ENCODE measurements around the gene PXT1. TPM values are rescaled to one million over a fixed set of nuclear protein-coding genes. Genes with fewer than 3 reads are reported as not detected.

Gene PXT1
- total RNA-seq, 4 donors from 2014 or later = not detected

DNA sequence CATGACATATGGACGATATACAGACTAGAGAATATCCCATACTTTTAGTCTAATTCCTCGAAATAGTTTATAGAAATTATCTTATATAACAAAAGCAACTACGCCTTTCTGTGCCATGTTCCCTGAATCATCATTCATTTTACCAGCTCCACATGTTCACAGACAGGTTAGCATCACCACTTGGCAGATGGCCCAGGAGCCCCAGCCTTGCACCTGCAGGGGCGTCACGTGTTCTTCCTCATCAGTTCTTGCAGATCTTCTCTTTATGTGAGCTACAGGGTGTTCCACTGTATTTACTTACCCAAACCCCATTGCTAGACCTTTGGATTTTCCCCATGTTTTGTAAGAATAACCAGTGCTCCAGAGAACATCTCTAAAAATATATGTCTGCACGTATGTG is 93.4 kb downstream of the PXT1 start:
- 51 to 58% methylated on average over 6 of the region's 6 CpGs for WGBS, 2 donors
- intact Hi-C loops (cut with DNase I; ENCODE audit: low total_unique reads) = no loop called here
- no peak for DNase-seq (ENCODE audit: low spot score in 2 of 2)

DNA sequence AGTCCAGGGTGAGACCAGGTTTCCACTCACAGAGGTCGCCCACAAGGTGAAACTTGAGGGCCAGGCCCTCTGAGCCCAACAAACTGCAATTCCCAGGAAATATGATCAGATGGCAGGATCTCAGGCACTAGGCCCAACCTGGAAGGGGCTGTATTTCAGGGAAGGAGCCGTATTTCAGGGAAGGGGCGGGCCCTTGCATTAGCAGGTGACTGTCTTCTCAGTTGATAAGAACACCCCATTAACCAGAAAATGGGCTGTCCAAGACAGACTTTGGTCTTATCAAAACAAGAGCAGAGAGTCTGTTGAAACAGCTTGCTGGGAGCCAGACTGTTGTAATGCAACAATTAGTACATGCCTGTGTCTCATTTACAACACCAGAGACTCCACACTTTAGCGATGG is 95.0 kb downstream of the PXT1 start:
- 78 to 81% methylated on average over 4 of the region's 4 CpGs for WGBS, 2 donors
- TF ChIP-seq, protein P1, sequence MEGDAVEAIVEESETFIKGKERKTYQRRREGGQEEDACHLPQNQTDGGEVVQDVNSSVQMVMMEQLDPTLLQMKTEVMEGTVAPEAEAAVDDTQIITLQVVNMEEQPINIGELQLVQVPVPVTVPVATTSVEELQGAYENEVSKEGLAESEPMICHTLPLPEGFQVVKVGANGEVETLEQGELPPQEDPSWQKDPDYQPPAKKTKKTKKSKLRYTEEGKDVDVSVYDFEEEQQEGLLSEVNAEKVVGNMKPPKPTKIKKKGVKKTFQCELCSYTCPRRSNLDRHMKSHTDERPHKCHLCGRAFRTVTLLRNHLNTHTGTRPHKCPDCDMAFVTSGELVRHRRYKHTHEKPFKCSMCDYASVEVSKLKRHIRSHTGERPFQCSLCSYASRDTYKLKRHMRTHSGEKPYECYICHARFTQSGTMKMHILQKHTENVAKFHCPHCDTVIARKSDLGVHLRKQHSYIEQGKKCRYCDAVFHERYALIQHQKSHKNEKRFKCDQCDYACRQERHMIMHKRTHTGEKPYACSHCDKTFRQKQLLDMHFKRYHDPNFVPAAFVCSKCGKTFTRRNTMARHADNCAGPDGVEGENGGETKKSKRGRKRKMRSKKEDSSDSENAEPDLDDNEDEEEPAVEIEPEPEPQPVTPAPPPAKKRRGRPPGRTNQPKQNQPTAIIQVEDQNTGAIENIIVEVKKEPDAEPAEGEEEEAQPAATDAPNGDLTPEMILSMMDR (IDR thresholded peaks at IDR 0.05) = no peak
- TF ChIP-seq POLR2A (IDR thresholded peaks at IDR 0.05) = no peak
- no peak overlapping the region for H3K4me3 ChIP-seq (ENCODE audit: low read depth, poor library complexity, severe bottlenecking)
- no peak for DNase-seq (ENCODE audit: low spot score in 2 of 2)
- intact Hi-C loops (cut with DNase I; ENCODE audit: low total_unique reads) = no loop called here

More for the DNA sequence above, 93.4 kb downstream of the PXT1 start:
- TF ChIP-seq, protein P1 (IDR thresholded peaks at IDR 0.05) = no peak
- TF ChIP-seq POLR2A (IDR thresholded peaks at IDR 0.05) = no peak
- H3K4me3 ChIP-seq (ENCODE audit: low read depth, poor library complexity, severe bottlenecking) = no peak overlapping the region

DNA sequence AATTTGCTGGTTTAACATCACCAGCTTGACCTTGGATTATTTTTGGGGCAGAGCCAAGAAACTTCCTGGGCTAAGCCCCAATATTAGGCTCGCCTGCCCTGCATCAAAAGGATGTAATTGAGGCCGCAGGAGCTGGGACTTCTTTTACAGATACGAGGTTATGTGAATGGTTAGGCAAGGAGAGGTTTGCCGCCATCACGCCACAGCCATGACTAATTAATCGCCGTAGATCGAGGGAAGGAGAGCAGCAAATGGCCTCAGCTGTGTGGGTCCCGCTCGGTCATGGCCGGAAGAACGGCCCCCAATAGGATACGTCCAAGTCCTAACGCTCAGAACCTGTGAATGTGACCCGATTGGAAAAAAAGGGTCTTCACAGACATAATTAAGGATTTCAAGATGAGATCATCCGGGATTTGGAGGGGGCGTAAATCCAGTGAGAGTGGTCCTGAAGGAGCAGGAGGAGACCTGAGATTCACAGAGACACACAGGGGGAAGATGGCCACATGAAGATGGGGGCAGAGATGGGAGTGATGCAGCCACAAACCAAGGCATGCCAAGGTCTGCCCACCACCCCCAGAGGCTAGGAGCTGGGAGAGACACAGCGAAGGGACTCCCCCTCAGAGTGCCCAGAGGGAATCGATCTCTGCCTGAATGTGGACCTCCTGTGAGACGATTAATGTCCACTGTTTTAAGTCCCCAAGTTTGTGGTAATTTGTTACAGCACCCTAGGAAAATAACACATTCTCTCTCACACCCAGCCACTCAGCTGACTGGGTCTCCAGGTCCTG is 96.0 kb downstream of the PXT1 start:
- TF ChIP-seq, protein P1 (IDR thresholded peaks at IDR 0.05) = no peak
- TF ChIP-seq POLR2A (IDR thresholded peaks at IDR 0.05) = no peak
- DNase-seq (ENCODE audit: low spot score in 2 of 2) = no peak
- intact Hi-C loops (cut with DNase I; ENCODE audit: low total_unique reads) = no loop called here
- no peak overlapping the region for H3K4me3 ChIP-seq (ENCODE audit: low read depth, poor library complexity, severe bottlenecking)
- 92 to 94% methylated on average over 20 of the region's 20 CpGs for WGBS, 2 donors

DNA sequence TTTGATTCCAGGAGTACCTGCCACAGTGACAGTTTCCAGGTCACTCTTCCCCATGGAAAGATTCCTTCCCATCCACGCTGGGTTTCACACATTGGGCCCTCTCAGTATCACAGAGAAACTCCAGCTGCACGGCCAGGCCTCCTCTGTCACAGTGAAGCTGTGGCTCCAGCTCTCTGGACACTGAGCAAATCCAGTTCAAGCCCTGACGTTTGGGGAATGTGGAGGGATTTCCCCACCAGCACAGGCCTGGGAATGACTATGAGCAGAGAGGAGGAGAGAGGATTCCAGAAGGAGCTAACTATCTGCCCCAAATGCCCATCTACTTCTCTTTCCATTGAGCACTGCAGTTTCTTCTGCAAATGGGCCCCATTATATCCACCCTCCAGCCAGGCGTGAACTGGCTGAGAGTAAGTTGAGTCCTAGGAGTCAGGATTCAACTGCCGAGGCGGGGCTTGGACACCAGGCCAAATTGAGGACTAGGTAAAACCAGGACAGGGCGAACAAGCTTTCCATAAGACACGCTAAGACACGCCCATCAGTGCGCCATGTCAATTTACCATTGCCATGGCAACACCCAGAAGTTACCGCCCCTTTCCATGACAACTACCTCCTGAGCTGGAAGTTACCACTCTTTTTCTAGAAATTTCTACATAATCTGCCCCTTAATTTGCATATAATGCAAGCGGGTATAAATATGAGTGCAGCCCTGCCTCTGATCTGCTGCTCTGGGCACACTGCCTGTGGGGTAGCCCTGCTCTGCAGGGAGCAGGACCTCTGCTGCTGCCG is 96.8 kb downstream of the PXT1 start:
- intact Hi-C loops (cut with DNase I; ENCODE audit: low total_unique reads) = no loop called here
- 74 to 85% methylated on average over 13 of the region's 13 CpGs for WGBS, 2 donors

DNA sequence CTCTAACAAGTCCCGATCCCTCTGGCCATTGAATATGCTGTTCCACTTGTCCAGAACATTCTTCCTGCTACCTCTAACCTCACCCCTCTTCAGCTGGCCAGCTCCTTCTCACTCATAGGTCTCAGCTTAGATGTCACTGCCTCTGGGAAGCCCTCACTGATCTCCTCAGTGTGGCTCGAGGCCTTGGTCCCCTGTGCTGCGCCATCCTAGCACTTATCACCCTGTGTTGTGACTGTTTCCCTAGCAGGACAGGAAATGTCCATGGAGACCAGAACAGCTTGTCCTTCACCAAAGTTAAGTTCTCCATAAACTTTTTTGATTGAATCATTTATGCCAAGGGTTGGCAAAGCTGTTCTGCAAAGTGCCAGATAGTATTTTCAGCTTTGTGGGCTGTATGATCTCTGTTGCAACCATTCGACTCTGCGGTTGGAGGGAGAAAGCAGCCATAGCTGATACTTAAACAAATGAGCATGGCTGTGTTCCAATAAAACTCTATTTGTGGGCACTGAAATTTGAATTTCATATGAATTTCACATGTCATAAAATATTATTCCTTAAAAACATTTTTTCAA is 99.5 kb downstream of the PXT1 start:
- no peak overlapping the region for H3K4me3 ChIP-seq (ENCODE audit: low read depth, poor library complexity, severe bottlenecking)
- intact Hi-C loops (cut with DNase I; ENCODE audit: low total_unique reads) = no loop called here
- 67 to 89% methylated on average over 5 of the region's 5 CpGs for WGBS, 2 donors
- TF ChIP-seq, protein P1 (IDR thresholded peaks at IDR 0.05) = no peak
- no peak for TF ChIP-seq POLR2A (IDR thresholded peaks at IDR 0.05)
- DNase-seq (ENCODE audit: low spot score in 2 of 2) = no peak

More for the DNA sequence above, 96.8 kb downstream of the PXT1 start:
- no peak overlapping the region for H3K4me3 ChIP-seq (ENCODE audit: low read depth, poor library complexity, severe bottlenecking)
- DNase-seq (ENCODE audit: low spot score in 2 of 2) = no peak
- TF ChIP-seq, protein P1 (IDR thresholded peaks at IDR 0.05) = no peak
- TF ChIP-seq POLR2A (IDR thresholded peaks at IDR 0.05) = no peak

Measured in lower leg skin (tissue), 4 donors.